HG03469 (cell line): ENCODE data around the gene NOL4L.

Experiments used
- ATAC-seq: cut with Tn5 transposase; IDR thresholded peaks from one replicate; pipeline ENCODE4 v1.9.1; 2021; ENCODE audit warnings: mild to moderate bottlenecking, moderate library complexity, moderate number of reproducible peaks; ENCODE audit not compliant: unreplicated experiment

NOL4L gene

GRCh38 chr20:32544260-32544722, 40.8 kb downstream of the NOL4L start:
- ATAC-seq = no peak

GRCh38 chr20:32543570-32544259, 41.4 kb downstream of the NOL4L start:
- ATAC-seq = no peak

- ATAC-seq = no peak
Measured at GRCh38 chr20:32542259-32542615, 42.9 kb downstream of the NOL4L start.

GRCh38 chr20:32541323-32542258, 43.5 kb downstream of the NOL4L start:
- ATAC-seq = no peak

GRCh38 chr20:32539817-32540675, 45.1 kb downstream of the NOL4L start:
- ATAC-seq = no peak

- ATAC-seq = no peak
Measured at GRCh38 chr20:32539026-32539816, 45.9 kb downstream of the NOL4L start.

GRCh38 chr20:32538526-32538939, 46.6 kb downstream of the NOL4L start:
- ATAC-seq = no peak

GRCh38 chr20:32537657-32538525, 47.2 kb downstream of the NOL4L start:
- ATAC-seq = no peak

GRCh38 chr20:32536851-32537656, 48.1 kb downstream of the NOL4L start:
- ATAC-seq = no peak

GRCh38 chr20:32535953-32536823, 48.9 kb downstream of the NOL4L start:
- ATAC-seq = no peak

GRCh38 chr20:32535316-32535952, 49.7 kb downstream of the NOL4L start:
- no peak for ATAC-seq

GRCh38 chr20:32534661-32535240, 50.4 kb downstream of the NOL4L start:
- ATAC-seq = no peak

GRCh38 chr20:32533732-32534131, 51.4 kb downstream of the NOL4L start:
- ATAC-seq = no peak

- no peak for ATAC-seq
Measured at GRCh38 chr20:32532246-32532645, 52.9 kb downstream of the NOL4L start.

GRCh38 chr20:32528905-32529670, 56.0 kb downstream of the NOL4L start:
- no peak for ATAC-seq
